OCI-LY7 (cell line): ENCODE data around the gene OLFM2. TPM values are rescaled to one million over a fixed set of nuclear protein-coding genes. Genes with fewer than 3 reads are reported as not detected.

Experiments
- BruUV-seq: library from RNA; stranded (reverse); fragments of 400-500 nt; replicated peaks from 2 replicates; lab custom pipeline; 2021; lab: Mats Ljungman, UMichigan
- CTCF ChIA-PET: fragments of 300-600 bp; sonication (Branson Sonifier 250); formaldehyde crosslinking; loops from one replicate; lab custom pipeline; 2022; ENCODE audit warnings: antibody characterized with exemption; ENCODE audit not compliant: unreplicated experiment; lab: Charles Lee
- POLR2A ChIA-PET: fragments of 300-600 bp; sonication (Branson Sonifier 250); formaldehyde crosslinking; loops from one replicate; lab custom pipeline; 2022; ENCODE audit warnings: antibody characterized with exemption; lab: Charles Lee
- DNase-seq: peaks from one replicate; pipeline ENCODE4 v3.0.0-alpha.2; 2015; ENCODE audit warnings: low spot score
- H2AFZ ChIP-seq: fragments of 200-600 bp; sonication (generic), shearing (Covaris generic); 2 replicates; pipeline ENCODE4 v1.6.1; 2014; ENCODE audit warnings: mild to moderate bottlenecking, antibody characterized with exemption, low read length, moderate library complexity
- H3K27ac ChIP-seq: fragments of 200-600 bp; sonication (generic); 2 replicates; pipeline ENCODE4 v1.5.1; 2014; ENCODE audit warnings: mixed run types, low read depth, mild to moderate bottlenecking, moderate library complexity, low read length, inconsistent platforms; ENCODE audit not compliant: poor library complexity, severe bottlenecking
- H3K36me3 ChIP-seq: fragments of 200-600 bp; sonication (generic); 2 replicates; pipeline ENCODE4 v1.6.1; 2014; ENCODE audit warnings: mild to moderate bottlenecking, antibody characterized with exemption, low read length, moderate library complexity, mixed read lengths; ENCODE audit not compliant: insufficient read depth
- H3K4me1 ChIP-seq: fragments of 200-600 bp; sonication (generic); 2 replicates; pipeline ENCODE4 v1.5.1; 2014; ENCODE audit warnings: mild to moderate bottlenecking, low read length; ENCODE audit not compliant: insufficient read depth, poor library complexity, severe bottlenecking
- H3K4me2 ChIP-seq: fragments of 200-600 bp; sonication (generic); 2 replicates; pipeline ENCODE4 v1.6.1; 2014; ENCODE audit warnings: mild to moderate bottlenecking, low read length
- H3K4me3 ChIP-seq: fragments of 200-600 bp; sonication (generic); 2 replicates; pipeline ENCODE4 v1.5.1; 2014; ENCODE audit warnings: mild to moderate bottlenecking, low read depth, low read length; ENCODE audit not compliant: poor library complexity, severe bottlenecking
- H3K79me2 ChIP-seq: fragments of 200-600 bp; sonication (generic); 2 replicates; pipeline ENCODE4 v1.6.1; 2016; ENCODE audit warnings: low read depth, mild to moderate bottlenecking, low read length, moderate library complexity, mixed read lengths; ENCODE audit not compliant: insufficient read depth
- H3K9me2 ChIP-seq: fragments of 200-600 bp; sonication (generic); 2 replicates; pipeline ENCODE4 v1.6.1; 2016; ENCODE audit warnings: mild to moderate bottlenecking, low read length, mixed read lengths; ENCODE audit not compliant: insufficient read depth
- H3K9me3 ChIP-seq: fragments of 200-600 bp; sonication (generic); 2 replicates; pipeline ENCODE4 v1.6.1; 2014; ENCODE audit warnings: mild to moderate bottlenecking, mixed run types, low read length, mixed read lengths
- H4K20me1 ChIP-seq: fragments of 200-600 bp; sonication (generic); 2 replicates; pipeline ENCODE4 v1.6.1; 2014; ENCODE audit warnings: mild to moderate bottlenecking, antibody characterized with exemption, low read length, moderate library complexity, mixed read lengths; ENCODE audit not compliant: insufficient read depth
- CTCF ChIP-seq: fragments of 200-600 bp; sonication (generic); conservative IDR thresholded peaks from 2 replicates; pipeline ENCODE4 v1.5.1; 2014; ENCODE audit warnings: mild to moderate bottlenecking, antibody characterized with exemption, low read length, moderate library complexity, mixed read lengths
- EZH2phosphoT487 ChIP-seq: fragments of 200-600 bp; sonication (generic); IDR thresholded peaks from 2 replicates; pipeline ENCODE4 v1.6.1; 2018; ENCODE audit warnings: low read depth, borderline replicate concordance, mild to moderate bottlenecking, mixed run types, antibody characterized with exemption, low read length, moderate library complexity, mixed read lengths
- intact Hi-C: fragments of 100-400 bp; cut with micrococcal nuclease; formaldehyde crosslinking; loops from one replicate; pipeline ENCODE4 v1.10.0; 2022; ENCODE audit not compliant: unreplicated experiment
- total RNA-seq, 2 experiments: library from RNA; depleted of rRNA in 1 of 2; stranded (reverse); fragments of >200 nt in 1 of 2; shearing (Covaris generic) in 1 of 2; gene quantifications; 2 replicates each; pipeline ENCODE4 v1.2.3, GENCODE V29; 2014 to 2022

Gene OLFM2
- total RNA-seq, 2 experiments from 2014 or later: not detected

GRCh38 chr19:9811139-9811538 is 125.2 kb downstream of the OLFM2 start:
- peaks cover 86% of the 10 kb centered on the region for H3K36me3 ChIP-seq
- POLR2A ChIA-PET: interaction anchor here (0.6 kb wide), 1 partner anchor 360 kb away, joined by 5 read pairs; no protein-coding TSS in a partner anchor

DNA sequence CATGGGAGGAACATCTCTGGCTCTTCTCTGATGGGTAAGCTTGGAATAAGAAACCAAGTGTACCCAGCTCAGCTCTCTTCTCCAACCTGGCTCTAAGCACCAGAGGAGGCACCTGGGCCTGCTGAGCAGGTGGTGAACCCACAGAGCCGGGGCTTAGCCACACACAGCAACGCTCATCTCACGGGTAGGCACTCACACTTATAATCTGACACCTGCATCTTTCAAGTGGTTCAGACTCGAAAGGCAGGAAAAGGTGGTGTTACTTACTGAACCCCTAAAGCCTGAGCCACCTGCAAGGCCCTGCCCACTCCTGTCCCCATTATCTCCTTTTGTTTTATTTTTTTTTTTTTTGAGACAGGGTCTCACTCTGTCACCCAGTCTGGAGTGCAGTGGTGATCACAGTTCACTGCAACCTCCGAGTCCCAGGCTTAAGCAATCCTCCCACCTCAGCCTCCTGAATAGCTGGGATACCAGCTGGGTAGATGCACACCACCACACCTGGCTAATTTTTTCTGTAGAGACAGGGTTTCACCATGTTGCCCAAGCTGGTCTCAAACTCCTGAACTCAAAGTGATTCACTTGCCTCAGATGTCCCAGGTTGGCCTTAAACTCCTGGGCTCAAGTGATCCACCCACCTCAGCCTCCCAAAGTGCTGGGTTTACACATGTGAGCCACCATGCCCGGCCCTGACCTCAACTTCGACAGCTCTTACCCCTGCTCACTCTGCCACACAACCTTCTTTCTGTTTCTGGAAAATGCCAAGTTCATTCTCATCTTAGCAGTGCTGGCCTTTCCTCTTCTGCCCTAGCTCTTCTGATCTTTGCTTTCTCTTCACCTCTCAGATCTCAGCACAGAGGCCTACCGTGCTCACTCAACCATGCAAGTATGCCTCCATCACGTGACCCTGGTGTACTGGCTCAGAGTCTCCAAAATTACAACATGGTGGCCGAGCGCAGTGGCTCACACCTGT is 127.2 kb downstream of the OLFM2 start:
- Histone ChIP-seq H3K9me2 (no peaks in the 10 kb centered on the region), H3K9me3 (no peaks in the 10 kb centered on the region), H2AFZ (no peak overlapping the region), H3K79me2 (no peaks in the 10 kb centered on the region), H3K4me3 (no peak overlapping the region), H3K27ac (no peak overlapping the region), H3K4me1 (no peaks in the 10 kb centered on the region), H4K20me1 (no peaks in the 10 kb centered on the region), H3K36me3 (peaks cover 73% of the 10 kb centered on the region), H3K4me2 (no peak overlapping the region)
- no peak for DNase-seq
- BruUV-seq: no TSS peak
- ChIA-PET CTCF (no interaction called here), POLR2A (no interaction called here)
- TF ChIP-seq EZH2phosphoT487: no peak
- no peak for TF ChIP-seq CTCF
- intact Hi-C loops: no loop called here

More at GRCh38 chr19:9811139-9811538, 125.2 kb downstream of the OLFM2 start:
- Histone ChIP-seq H3K79me2 (peaks cover under 1% of the 10 kb centered on the region; the same call in 1 of the 2 replicates), H3K27ac (no peak overlapping the region), H3K4me3 (no peak overlapping the region), H3K4me1 (no peaks in the 10 kb centered on the region), H3K9me3 (peaks cover 13% of the 10 kb centered on the region), H3K9me2 (no peaks in the 10 kb centered on the region), H4K20me1 (no peaks in the 10 kb centered on the region), H2AFZ (no peak overlapping the region), H3K4me2 (no peak overlapping the region)
- no TSS peak for BruUV-seq
- no peak for DNase-seq
- TF ChIP-seq EZH2phosphoT487: no peak
- TF ChIP-seq CTCF: no peak
- CTCF ChIA-PET: interaction anchor here (1.0 kb wide), 1 partner anchor 15 kb away, joined by 6 read pairs; no protein-coding TSS in a partner anchor
- intact Hi-C loops: no loop called here

GRCh38 chr19:9806803-9807202 is 129.5 kb downstream of the OLFM2 start:
- ChIA-PET CTCF (no interaction called here), POLR2A (no interaction called here)
- peaks cover 53% of the 10 kb centered on the region for H3K36me3 ChIP-seq
- no peak overlapping the region for H2AFZ ChIP-seq
- no peak for TF ChIP-seq EZH2phosphoT487
- TF ChIP-seq CTCF: no peak
- intact Hi-C loops: no loop called here
- no peaks in the 10 kb centered on the region for H3K9me2 ChIP-seq
- no peak overlapping the region for H3K4me3 ChIP-seq
- H3K9me3 ChIP-seq: no peaks in the 10 kb centered on the region
- H3K4me1 ChIP-seq: no peaks in the 10 kb centered on the region
- H3K79me2 ChIP-seq: no peaks in the 10 kb centered on the region
- H3K27ac ChIP-seq: no peak overlapping the region
- H4K20me1 ChIP-seq: no peaks in the 10 kb centered on the region
- no peak for DNase-seq
- H3K4me2 ChIP-seq: no peak overlapping the region
- no TSS peak for BruUV-seq
